Activated CD4-positive, alpha-beta memory T cell treated with anti-CD3 and anti-CD28 coated beads, Interleukin-2, amount 10 ng/mL, durations not matched to agents 7 days and 5 days (primary cell): ENCODE results near the gene TAC4. TPM values are rescaled to one million over a fixed set of nuclear protein-coding genes. Genes with fewer than 3 reads are reported as not detected.
A peak's percentile ranks its signal among the peaks of the same experiment; 100 is the strongest.

Experiments
- CTCF ChIA-PET: fragments of 350-600 bp; sonication (Branson Sonifier 250); formaldehyde crosslinking; loops from one replicate; lab custom pipeline; 2021; ENCODE audit warnings: antibody characterized with exemption, inconsistent platforms; lab: Charles Lee
- POLR2A ChIA-PET: fragments of 350-600 bp; sonication (Branson Sonifier 250); formaldehyde crosslinking; loops from one replicate; lab custom pipeline; 2021; ENCODE audit warnings: antibody characterized with exemption; lab: Charles Lee
- DNase-seq: peaks from one replicate; pipeline ENCODE4 v3.0.0-alpha.2; 2020
- H3K27ac Mint-ChIP-seq: one replicate; pipeline ENCODE4 v1.8.0; 2021; ENCODE audit warnings: mild to moderate bottlenecking, mixed read lengths
- H3K27me3 Mint-ChIP-seq: one replicate; pipeline ENCODE4 v1.8.0; 2021; ENCODE audit warnings: mixed read lengths
- H3K36me3 Mint-ChIP-seq: one replicate; pipeline ENCODE4 v1.8.0; 2021; ENCODE audit warnings: low read depth, mixed read lengths
- H3K4me1 Mint-ChIP-seq: one replicate; pipeline ENCODE4 v1.8.0; 2021; ENCODE audit warnings: mixed read lengths
- H3K4me3 Mint-ChIP-seq: one replicate; pipeline ENCODE4 v1.8.0; 2021; ENCODE audit warnings: mild to moderate bottlenecking, mixed read lengths
- H3K9me3 Mint-ChIP-seq: one replicate; pipeline ENCODE4 v1.8.0; 2021; ENCODE audit warnings: mixed read lengths
- total RNA-seq, 2 experiments: library from RNA; stranded (reverse); gene quantifications; one replicate each; pipeline ENCODE4 v1.2.3, GENCODE V29; 2021

Gene TAC4
- total RNA-seq, 2 experiments from 2014 or later: not detected

DNA sequence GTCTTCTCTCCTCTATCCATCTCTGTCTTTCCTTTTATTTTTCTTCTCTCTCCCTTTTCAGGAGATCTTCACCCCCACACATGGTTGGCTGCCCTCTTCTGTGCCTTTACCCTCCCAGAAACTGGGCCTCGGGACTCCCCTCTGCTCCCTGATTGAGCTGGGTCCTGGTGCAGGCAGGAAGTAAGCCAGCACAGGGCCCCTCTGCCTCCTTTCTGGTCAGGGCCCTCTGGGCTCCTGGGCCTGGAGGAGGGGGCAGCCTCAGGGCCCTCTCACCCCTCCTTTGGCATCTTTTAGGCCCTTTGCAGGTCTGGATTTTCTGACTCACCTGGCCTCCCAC is 21.1 kb upstream of the TAC4 start:
- Mint-ChIP-seq H3K9me3 (no peaks in the 10 kb centered on the region), H3K27ac (no peak overlapping the region), H3K27me3 (peaks cover 2% of the 10 kb centered on the region), H3K4me3 (no peak overlapping the region), H3K4me1 (peaks cover 5% of the 10 kb centered on the region), H3K36me3 (no peaks in the 10 kb centered on the region)
- CTCF ChIA-PET: no interaction called here
- POLR2A ChIA-PET: no interaction called here
- no peak for DNase-seq

DNA sequence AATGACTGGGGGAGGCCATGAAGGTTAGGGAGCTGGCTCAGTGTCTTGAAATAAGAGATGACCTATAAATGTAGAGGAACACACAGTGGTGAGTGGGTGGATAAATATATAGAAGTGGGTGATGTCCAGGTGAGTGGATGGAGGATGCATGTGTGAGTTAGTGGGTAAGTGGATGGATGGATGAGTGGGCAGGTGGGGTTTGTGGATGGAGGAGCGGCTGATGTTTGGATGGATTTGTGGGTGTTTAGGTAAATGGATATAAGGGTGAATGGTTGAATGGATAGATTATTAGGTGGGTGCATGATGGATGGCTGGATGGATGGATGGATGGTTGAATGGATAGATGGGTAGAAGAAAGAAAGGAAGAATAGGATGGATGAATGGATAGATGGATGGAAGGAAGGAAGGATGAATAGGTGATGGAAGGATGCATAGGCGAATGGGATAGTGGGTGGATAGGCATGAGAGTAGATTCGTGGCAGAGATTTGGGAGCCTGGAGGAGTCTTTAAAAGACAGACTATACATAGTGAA is 19.1 kb upstream of the TAC4 start:
- no peak for DNase-seq
- no peak overlapping the region for H3K27ac Mint-ChIP-seq
- H3K27me3 Mint-ChIP-seq: peaks cover 5% of the 10 kb centered on the region
- peaks cover 1% of the 10 kb centered on the region for H3K4me1 Mint-ChIP-seq
- no peaks in the 10 kb centered on the region for H3K36me3 Mint-ChIP-seq
- H3K4me3 Mint-ChIP-seq: no peak overlapping the region
- ChIA-PET POLR2A (no interaction called here), CTCF (interaction anchor here (0.9 kb wide), 1 partner anchor 130 kb away, joined by 3 read pairs; no protein-coding TSS in a partner anchor)
- H3K9me3 Mint-ChIP-seq: no peaks in the 10 kb centered on the region

DNA sequence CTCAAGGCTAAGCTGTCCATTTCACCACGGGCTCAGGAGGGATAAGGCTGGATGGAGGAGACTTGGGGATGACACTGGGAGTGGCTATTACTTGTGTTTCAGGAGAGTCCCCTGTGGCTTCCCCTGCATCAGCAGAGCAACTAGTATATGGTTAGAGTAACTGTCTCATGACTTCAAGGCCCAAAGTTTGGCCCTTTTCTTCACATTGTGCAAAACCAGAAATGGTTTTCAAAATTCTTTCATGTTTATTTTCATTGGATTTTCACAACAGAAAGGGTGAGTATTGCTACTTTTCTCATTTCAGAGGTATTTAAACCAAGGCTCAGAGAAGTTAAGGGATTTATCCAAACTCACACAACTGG is 18.1 kb upstream of the TAC4 start:
- Mint-ChIP-seq H3K9me3 (no peaks in the 10 kb centered on the region), H3K4me3 (no peak overlapping the region), H3K27ac (no peak overlapping the region), H3K36me3 (no peaks in the 10 kb centered on the region), H3K27me3 (peaks cover 7% of the 10 kb centered on the region), H3K4me1 (no peaks in the 10 kb centered on the region)
- DNase-seq: no peak
- ChIA-PET POLR2A (no interaction called here), CTCF (interaction anchor here (1.4 kb wide), 1 partner anchor 130 kb away, joined by 3 read pairs; no protein-coding TSS in a partner anchor)

DNA sequence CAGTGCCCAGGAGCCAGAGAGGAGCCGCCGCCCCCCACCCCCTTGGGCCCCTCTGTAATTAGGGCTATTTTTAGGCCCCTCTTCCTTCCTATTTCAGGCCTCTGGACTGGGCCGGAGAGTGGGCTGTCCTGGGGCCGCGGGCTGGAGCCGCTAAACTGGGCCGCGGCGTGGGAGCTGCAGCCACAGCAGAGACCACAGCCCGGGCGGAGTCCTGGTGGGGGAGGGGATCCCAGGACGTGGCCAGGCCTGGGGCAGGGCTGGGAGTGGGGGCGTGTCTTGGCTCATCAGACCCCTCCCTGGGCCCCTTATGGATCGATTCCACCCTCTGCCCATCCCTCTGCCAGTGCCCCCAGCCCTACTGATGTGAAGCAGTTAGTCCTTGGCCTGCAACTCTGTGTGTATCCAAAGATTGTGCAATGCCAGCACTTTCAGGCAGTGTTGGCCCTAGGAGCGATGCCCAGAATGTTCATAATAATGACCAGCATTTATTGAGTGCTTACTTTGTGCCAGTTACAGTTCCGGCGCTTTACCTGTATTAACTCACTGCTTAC is 15.0 kb upstream of the TAC4 start:
- no peak overlapping the region for H3K27ac Mint-ChIP-seq

DNA sequence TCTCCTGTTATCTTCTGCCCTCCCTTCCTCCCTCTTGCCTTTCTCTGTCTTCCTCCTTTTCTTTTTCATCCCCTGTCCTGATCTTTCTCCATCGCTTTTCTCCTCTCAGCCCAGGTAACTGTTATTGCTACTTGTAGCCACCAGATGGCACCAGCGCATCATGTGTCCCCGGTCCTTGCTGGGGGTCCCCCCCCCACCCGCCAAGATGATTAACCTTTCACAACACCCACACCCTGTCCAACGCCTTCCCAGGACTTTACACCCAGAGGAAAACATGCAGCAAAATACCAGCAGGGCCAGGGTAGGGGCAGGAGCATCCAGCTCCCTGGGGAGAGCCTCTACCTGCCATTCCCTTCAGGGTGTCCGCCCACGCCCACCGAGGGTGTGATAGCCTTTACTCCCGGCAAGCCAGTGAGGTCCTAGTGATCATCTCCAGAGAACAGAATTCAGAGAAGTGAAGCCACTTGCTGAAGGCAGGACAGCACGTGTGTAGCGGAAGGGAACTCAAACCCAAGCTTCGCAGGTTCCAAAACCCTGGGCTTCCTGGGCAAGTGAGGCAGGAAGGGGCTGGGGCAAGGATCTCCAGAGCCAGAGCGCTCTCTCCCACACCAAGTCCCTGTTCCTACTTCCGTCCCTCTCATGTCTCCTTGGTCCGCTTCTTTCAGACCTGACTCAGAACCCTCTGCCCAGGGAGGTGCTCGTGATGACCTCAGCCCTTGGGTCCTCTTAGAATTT is 13.4 kb upstream of the TAC4 start:
- ChIA-PET POLR2A (interaction anchor here (0.6 to 0.9 kb wide), 3 partner anchors 111 to 136 kb away, joined by 3 read pairs; no protein-coding TSS in a partner anchor), CTCF (interaction anchor here (0.7 to 10.0 kb wide), 6 partner anchors 15 to 233 kb away, joined by 3 to 132 read pairs (median 4); partner anchors contain the start of gene DLX3)
- Mint-ChIP-seq H3K4me1 (no peaks in the 10 kb centered on the region), H3K36me3 (no peaks in the 10 kb centered on the region), H3K27me3 (peaks cover 9% of the 10 kb centered on the region), H3K4me3 (no peak overlapping the region), H3K27ac (no peak overlapping the region), H3K9me3 (no peaks in the 10 kb centered on the region)
- peak; percentile 43 for DNase-seq

More for the DNA sequence above, 15.0 kb upstream of the TAC4 start:
- H3K4me1 Mint-ChIP-seq: no peaks in the 10 kb centered on the region
- ChIA-PET POLR2A (no interaction called here), CTCF (interaction anchor here (1.4 to 10.0 kb wide), 2 partner anchors 134 to 224 kb away, joined by 3 to 132 read pairs; partner anchors contain the start of gene DLX3)
- no peaks in the 10 kb centered on the region for H3K36me3 Mint-ChIP-seq
- peaks cover 9% of the 10 kb centered on the region for H3K27me3 Mint-ChIP-seq
- no peak overlapping the region for H3K4me3 Mint-ChIP-seq
- no peaks in the 10 kb centered on the region for H3K9me3 Mint-ChIP-seq
- DNase-seq: no peak

DNA sequence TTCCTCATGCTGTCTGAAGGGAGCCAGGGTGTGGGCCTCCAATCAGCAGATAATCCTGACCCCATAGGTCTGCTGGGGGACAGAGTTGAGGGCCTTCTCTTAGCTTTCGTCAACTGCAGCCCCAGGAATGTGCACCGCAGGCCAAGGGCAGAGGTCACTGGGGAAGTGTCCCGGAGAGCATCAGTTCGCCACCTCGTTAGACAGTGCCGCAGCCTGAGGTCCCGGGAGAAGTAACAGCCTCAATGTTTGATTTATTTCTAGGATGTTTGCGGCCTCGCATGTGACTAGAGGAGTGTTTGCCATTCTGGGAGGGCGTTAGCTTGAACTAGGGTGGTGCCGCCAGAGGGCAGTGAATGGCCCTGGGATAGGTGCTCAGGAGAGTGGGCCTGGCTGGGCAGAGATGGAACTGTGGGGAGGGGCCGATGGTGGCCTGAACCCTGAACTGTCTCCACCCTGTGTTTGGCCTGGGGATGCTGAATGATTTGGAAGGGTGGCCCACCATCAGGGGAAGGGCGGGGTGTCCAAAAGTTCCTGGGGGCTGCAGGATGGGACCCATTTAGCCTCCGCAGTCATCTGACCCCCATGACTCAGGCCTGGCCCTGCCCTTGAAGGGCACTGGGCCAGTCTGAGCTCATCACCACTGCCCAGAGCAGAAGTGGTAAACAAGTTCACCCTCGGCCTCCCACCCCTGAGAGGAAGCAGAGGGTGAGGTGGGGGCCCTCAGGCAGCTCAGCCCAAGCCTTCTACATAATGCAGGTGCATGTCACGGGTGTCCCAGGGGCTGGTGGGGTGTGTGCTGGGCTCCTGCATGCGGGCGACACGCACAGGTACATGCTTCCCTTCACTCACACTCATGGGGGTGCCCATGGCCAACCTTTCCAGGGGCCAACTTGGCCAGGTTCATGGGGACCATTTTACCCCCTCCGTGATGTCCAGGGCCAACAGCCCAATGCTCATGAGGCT is 12.4 kb upstream of the TAC4 start:
- DNase-seq: no peak
- POLR2A ChIA-PET: interaction anchor here (0.7 to 0.9 kb wide), 2 partner anchors 136 to 137 kb away, joined by 3 read pairs; no protein-coding TSS in a partner anchor
- CTCF ChIA-PET: interaction anchor here (0.9 to 10.0 kb wide), 2 partner anchors 136 to 145 kb away, joined by 3 to 132 read pairs; partner anchors contain the start of gene DLX3
- Mint-ChIP-seq H3K9me3 (no peaks in the 10 kb centered on the region), H3K27me3 (peaks cover 9% of the 10 kb centered on the region), H3K27ac (no peak overlapping the region), H3K4me1 (no peaks in the 10 kb centered on the region), H3K4me3 (no peak overlapping the region), H3K36me3 (no peaks in the 10 kb centered on the region)

DNA sequence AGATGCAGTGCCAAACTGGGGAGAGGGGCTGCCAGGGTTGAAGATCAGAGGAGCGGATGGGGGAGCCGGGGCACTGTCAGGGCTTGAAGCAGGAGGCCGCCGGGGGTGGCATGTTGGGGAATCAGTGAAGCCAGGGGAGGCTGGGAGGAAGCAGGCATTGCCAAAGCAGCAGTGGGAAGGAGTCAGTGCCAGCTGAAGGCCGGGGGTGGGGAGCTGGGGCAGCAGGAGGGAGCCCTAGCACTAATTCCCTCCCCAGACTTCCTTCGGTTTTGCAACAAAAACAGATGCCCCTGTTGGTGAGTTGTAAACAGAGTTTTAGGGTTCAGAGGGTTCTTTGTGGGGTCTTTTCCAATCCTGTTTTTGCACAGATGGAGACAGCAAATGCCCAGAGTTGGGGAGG is 10.9 kb upstream of the TAC4 start:
- Mint-ChIP-seq H3K36me3 (no peaks in the 10 kb centered on the region), H3K27ac (no peak overlapping the region), H3K4me1 (no peaks in the 10 kb centered on the region), H3K27me3 (peaks cover 13% of the 10 kb centered on the region), H3K9me3 (no peaks in the 10 kb centered on the region), H3K4me3 (no peak overlapping the region)
- no peak for DNase-seq
- ChIA-PET POLR2A (no interaction called here), CTCF (interaction anchor here (10.0 kb wide), 1 partner anchor 138 kb away, joined by 132 read pairs; the partner anchor contains the start of gene DLX3)

DNA sequence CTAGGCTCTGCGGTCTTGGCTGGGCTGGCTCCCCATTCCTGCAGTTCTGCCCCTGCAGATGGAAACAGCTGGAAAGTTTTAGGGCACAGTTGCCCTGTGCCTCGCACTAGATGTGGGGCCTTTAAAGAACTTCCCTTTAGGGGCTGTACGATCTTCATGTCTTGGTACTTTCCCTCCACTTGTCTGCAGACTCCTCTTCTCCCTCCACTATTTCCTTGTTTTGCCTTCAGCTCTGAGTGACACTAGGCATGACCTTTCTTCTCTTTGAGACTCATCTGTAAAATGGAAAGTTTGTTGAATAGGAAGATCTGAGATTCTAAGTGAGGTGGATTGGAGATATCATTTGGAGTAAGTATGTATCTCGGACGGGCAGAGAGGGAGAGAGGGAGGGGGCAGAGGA is 6.3 kb upstream of the TAC4 start:
- POLR2A ChIA-PET: no interaction called here
- Mint-ChIP-seq H3K27ac (no peak overlapping the region), H3K9me3 (no peaks in the 10 kb centered on the region), H3K36me3 (no peaks in the 10 kb centered on the region), H3K27me3 (peaks cover 10% of the 10 kb centered on the region), H3K4me1 (peaks cover 16% of the 10 kb centered on the region), H3K4me3 (no peak overlapping the region)
- CTCF ChIA-PET: interaction anchor here (0.6 to 10.0 kb wide), 2 partner anchors 142 to 176 kb away, joined by 4 to 132 read pairs; partner anchors contain the start of gene DLX3
- no peak for DNase-seq

DNA sequence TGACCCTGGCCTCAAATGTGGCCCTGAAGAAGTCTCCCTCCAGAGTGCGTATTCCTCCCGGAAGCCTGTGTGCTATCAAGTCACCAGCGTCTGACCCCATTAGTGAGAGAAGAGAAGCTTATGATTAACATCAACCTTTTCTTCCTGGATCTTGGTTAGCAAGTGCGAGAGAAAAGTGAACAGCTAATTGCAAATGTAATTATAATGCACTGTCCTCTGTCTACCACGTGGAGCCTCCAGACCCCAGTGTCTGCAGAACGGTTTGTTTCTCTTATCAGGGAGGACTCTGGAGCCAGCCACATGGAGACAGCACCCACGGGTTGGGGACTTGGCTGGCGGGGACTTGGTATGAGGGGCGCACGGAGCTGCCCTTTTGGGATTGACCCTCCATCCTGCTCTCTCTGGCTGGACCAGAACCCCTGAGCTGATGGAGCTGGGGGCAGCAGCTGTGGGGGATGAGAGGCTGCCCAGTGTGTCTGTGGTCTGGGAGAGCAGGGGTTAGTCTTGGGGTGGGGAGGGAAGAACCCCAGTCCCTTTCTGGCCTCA is 5.7 kb upstream of the TAC4 start:
- CTCF ChIA-PET: interaction anchor here (0.6 kb wide), 1 partner anchor 176 kb away, joined by 4 read pairs; no protein-coding TSS in a partner anchor
- no peaks in the 10 kb centered on the region for H3K36me3 Mint-ChIP-seq
- no peak overlapping the region for H3K4me3 Mint-ChIP-seq
- peaks cover 10% of the 10 kb centered on the region for H3K27me3 Mint-ChIP-seq
- H3K27ac Mint-ChIP-seq: no peak overlapping the region
- peaks cover 16% of the 10 kb centered on the region for H3K4me1 Mint-ChIP-seq
- DNase-seq: no peak
- H3K9me3 Mint-ChIP-seq: no peaks in the 10 kb centered on the region
- POLR2A ChIA-PET: no interaction called here

DNA sequence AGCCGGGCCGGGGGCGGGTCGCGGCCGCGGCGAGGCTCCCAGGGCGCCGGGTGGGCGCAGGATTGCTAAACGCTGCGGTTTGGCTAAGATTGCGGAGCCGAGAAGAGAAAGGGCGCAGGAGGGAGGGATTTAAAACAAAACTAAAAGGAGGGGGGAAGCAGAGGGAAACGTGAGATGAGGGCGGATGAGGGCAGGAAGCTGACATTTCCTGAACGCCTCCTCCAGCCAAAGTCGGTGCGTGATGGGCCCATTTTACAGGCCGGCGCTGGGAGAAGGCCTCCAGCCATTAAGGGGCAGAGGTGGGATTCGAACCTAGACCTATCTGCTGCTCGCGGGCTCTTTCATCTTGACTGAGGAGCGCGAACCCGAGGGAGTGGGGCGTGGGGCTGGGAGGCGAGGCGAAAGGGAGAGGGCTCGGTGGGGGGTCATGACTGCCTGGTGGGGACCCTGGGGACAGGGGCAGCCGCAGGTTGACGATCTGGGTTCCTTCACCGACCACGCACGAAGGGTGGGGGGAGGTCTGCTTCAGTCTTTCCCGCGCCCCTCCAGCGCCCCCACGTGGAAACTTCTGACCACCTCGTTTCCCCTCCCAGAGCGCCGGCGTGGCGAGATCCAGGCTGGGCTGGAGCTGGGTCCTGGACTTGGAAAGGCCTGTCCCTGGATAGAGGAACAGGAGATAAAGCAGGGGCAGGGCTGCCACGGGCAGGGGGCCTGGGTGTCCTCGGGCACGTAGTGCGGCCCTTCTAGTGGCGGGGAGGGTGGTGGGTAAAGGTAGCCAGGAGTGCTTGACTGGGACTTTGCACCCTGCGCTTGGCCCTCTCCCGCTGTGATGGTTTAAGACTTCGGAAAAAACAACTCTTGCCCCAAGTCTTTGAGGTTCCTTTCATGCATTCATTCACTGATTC is 3.8 kb upstream of the TAC4 start:
- peak; percentile 73 for DNase-seq
- peaks cover 8% of the 10 kb centered on the region for H3K27me3 Mint-ChIP-seq
- CTCF ChIA-PET: interaction anchor here (0.7 to 2.0 kb wide), 11 partner anchors 28 to 296 kb away, joined by 3 to 13 read pairs (median 4); no protein-coding TSS in a partner anchor
- H3K9me3 Mint-ChIP-seq: no peaks in the 10 kb centered on the region
- POLR2A ChIA-PET: interaction anchor here (0.5 to 1.8 kb wide), 7 partner anchors 12 to 174 kb away, joined by 3 to 5 read pairs (median 3); no protein-coding TSS in a partner anchor
- peak overlapping the region; percentile 67 for H3K27ac Mint-ChIP-seq
- peaks cover 16% of the 10 kb centered on the region for H3K4me1 Mint-ChIP-seq
- no peaks in the 10 kb centered on the region for H3K36me3 Mint-ChIP-seq
- peak overlapping the region; percentile 79 for H3K4me3 Mint-ChIP-seq

DNA sequence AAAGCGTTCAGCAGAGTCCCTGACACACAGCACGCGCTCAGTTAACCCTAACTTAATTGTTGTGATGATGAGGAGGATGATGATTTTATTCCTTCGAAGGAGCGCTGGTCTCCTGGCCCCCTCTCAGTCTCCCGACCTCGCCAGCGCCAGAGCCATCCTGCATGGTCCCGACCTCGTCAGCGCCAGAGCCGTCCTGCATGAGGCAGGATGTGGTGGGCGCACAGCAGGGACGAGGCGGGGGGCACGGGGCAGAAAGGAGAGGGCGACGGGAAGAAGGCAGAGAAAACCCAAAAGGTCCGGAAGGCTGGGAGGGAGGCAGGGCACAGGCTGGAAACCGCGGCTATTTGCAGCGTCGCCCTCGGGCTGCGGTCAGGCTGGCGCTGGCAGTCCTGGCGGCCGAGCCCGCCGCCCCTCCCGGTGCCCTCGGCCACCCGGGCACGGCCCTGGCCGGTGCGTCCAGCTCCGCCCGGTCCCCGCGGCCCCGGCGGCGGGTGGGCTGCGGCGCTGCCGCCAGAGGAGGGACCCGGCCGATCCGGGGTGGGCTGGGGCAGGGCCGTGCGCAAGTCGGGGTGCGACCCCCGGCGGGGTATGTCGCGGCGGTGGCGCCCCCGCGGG is 3.0 kb upstream of the TAC4 start:
- no peaks in the 10 kb centered on the region for H3K36me3 Mint-ChIP-seq
- peak overlapping the region; percentile 88 for H3K4me3 Mint-ChIP-seq
- peaks cover 16% of the 10 kb centered on the region for H3K4me1 Mint-ChIP-seq
- H3K27ac Mint-ChIP-seq: peak overlapping the region; percentile 50
- no peaks in the 10 kb centered on the region for H3K9me3 Mint-ChIP-seq
- ChIA-PET POLR2A (interaction anchor here (0.5 to 1.8 kb wide), 8 partner anchors 11 to 1010 kb away, joined by 3 to 5 read pairs (median 3); no protein-coding TSS in a partner anchor), CTCF (interaction anchor here (0.7 to 2.0 kb wide), 6 partner anchors 29 to 281 kb away, joined by 3 to 13 read pairs (median 6); no protein-coding TSS in a partner anchor)
- H3K27me3 Mint-ChIP-seq: peaks cover 8% of the 10 kb centered on the region
- DNase-seq: peak; percentile 26
